ENCODE results near the gene CSGALNACT2.

Gene CSGALNACT2

DNA sequence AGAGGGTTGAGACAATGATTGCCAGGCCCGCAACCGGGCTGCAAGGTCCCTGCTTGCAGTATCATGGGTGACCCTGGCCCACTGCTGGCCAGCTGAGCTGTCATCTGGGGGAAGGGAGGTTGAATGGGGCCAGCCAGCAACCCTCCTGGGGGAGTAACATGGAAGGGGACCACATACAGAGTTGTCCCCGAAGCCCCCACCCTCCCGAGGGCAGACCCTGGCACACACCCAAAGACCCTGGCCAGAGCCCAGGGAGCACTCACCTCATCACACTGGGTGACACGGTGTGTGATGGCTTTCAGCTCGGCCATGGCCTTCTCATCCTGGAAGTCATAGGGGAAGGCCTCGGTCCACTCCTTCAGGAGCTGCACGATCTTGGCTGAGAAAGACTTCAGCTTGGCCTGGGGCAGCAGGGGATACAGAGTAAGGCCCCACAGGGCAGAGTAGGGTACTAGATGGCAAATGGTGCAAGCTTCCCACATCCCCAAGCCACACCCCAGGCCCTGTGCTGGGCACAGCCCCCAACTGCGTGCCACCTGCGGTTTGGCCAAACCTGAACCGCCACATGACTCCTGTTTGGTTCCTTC lies 63.4 kb downstream of the CSGALNACT2 start:
- no peaks in the 10 kb centered on the region for H3K9me3 Mint-ChIP-seq (ENCODE audit: low read depth)
- no peaks in the 10 kb centered on the region for H3K27me3 Mint-ChIP-seq
- H3K4me3 Mint-ChIP-seq, result peak overlapping the region; percentile 71
- peaks cover 7% of the 10 kb centered on the region for H3K4me1 Mint-ChIP-seq (ENCODE audit: low read depth)
- H3K36me3 Mint-ChIP-seq, result no peaks in the 10 kb centered on the region
- H3K27ac Mint-ChIP-seq, result no peak overlapping the region

DNA sequence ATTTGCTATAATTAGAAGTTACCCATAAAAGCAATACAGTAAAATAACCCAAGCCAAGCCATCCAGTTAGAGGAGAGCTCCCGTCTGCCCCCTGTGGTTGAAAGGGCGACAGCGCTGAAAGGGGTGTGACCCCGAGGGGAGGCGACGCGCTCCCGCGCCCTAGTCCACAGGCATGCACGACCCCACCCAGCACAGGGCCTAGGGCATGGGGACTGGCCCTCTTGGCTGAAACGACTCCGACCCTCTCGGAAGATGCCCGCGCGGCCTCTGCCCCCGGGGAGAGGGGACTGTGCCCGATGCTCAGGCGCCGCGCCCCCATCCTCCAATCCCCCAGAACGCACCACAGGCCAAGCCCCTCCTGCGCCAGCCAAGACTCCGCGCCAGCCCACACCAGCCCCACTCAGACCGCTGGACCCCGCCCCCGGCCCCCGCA lies 64.0 kb downstream of the CSGALNACT2 start:
- peak overlapping the region; percentile 71 for H3K4me3 Mint-ChIP-seq

DNA sequence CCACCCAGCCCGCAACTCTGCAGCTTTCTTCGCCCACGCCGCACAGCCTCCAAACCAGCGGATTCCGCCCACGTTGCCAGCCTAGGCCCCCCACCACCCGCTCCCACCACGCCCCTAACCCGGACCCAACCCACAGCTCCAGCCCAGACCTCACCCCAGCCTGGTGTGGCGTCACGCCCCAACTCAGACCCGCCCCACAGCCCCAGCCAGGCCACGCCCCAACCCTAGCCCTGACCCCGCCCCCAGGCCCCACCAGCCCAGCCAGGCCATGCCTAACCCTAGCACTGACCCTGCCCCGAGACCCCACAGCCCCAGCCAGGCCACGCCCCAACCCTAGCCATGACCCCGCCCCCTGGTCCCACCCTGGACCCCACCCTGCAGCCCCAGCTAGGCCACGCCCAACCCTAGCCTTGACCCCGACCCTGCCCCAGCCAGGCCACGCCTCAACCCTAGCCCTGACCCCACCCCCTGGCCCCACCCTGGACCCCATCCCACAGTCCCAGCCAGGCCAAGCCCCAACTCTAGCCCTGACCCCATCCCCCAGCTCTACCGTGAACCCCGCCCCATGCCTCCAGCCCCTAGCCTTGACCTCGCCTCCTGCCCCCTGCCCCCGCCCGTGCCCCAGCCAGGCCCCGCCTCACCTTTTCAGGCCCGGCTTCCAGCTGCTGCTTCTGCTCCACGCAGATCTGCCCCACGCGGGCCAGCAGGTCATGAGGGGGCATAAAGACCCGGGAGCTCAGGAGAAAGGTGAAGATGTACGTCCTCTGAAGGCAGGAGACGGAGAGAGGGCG lies 64.6 kb downstream of the CSGALNACT2 start:
- Mint-ChIP-seq H3K27ac (no peak overlapping the region), H3K4me3 (no peak overlapping the region), H3K36me3 (no peaks in the 10 kb centered on the region), H3K27me3 (no peaks in the 10 kb centered on the region), H3K9me3 (ENCODE audit: low read depth) (no peaks in the 10 kb centered on the region), H3K4me1 (ENCODE audit: low read depth) (peaks cover 7% of the 10 kb centered on the region)

More for the DNA sequence above, 64.0 kb downstream of the CSGALNACT2 start:
- Mint-ChIP-seq H3K36me3 (no peaks in the 10 kb centered on the region), H3K4me1 (ENCODE audit: low read depth) (peaks cover 7% of the 10 kb centered on the region), H3K27ac (no peak overlapping the region), H3K9me3 (ENCODE audit: low read depth) (no peaks in the 10 kb centered on the region), H3K27me3 (no peaks in the 10 kb centered on the region)

DNA sequence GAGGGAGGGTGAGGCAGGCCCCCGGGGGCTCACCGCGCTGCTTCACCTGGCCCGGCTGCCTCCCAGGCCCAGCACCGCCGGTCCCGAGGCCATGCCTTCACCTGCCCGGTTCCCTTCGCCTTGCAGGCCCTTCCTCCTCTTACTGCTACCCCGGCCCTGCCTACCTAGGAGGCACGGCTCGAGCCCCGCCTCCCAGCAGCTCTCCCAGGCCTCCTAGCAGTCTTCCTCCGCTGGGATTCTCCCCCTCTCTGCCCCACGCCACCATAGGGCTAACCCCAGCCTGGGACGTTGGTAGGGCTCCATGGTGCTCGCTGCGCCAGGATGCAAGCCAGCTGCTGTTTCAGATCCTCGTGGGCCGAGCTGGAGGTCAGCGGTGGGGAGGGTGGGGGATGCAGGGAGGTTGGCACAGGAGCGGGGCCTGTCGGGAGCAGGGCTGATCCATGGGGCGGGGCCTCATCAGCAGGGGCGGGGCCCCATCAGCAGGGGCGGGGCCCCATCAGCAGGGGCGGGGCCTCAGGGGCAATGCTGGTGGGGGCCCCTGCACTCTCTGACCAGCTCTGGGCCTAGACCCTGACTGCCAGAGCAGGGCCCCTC lies 65.3 kb downstream of the CSGALNACT2 start:
- H3K4me3 Mint-ChIP-seq, result no peak overlapping the region
- no peaks in the 10 kb centered on the region for H3K27me3 Mint-ChIP-seq
- no peaks in the 10 kb centered on the region for H3K9me3 Mint-ChIP-seq (ENCODE audit: low read depth)
- H3K27ac Mint-ChIP-seq, result no peak overlapping the region
- H3K4me1 Mint-ChIP-seq (ENCODE audit: low read depth), result peaks cover 7% of the 10 kb centered on the region
- no peaks in the 10 kb centered on the region for H3K36me3 Mint-ChIP-seq

DNA sequence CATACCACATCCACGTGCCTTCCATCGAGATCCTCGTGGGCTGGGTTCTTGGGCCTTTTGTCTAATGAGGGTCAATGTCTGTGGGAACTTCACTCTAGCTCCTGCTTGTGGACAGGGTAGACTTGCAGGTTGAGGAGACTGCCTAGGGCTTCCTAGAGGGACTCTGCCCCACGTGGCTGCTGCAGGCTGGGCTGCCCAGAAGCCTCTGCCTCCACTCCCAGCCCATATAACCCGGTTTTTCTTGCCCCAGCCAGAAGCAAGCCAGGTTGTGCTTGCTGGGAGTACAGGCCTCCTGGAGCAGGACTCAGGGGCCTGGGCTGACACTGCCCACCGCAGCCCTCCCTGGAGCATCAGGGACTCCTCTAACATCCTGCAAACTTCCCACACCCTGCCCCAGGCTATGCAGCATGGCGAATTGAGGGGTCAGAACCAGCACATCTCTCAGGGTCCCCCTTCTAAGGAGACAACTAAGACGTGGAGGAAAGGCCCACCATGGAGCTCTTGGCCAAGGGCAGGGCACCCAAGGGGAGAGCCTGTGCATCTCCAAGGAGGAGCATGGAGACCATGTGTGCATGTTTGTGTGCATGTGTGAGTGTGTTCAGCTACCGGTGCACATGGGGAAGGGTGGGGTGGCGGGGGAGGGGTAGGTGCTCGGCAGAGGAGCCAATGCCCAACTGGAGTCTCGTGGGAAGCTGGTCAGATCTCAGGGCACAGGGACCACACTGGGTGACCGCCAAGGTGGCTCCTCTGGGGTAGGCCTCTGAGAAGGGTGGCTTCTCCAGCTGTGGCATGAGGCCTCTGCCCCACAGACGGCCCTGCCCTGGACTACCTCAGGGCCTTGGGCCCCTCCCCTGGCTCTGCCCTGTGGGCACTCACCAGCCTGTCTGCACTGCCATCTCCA lies 66.0 kb downstream of the CSGALNACT2 start:
- Mint-ChIP-seq H3K4me3 (no peak overlapping the region), H3K27ac (no peak overlapping the region), H3K4me1 (ENCODE audit: low read depth) (peaks cover 7% of the 10 kb centered on the region), H3K27me3 (no peaks in the 10 kb centered on the region), H3K36me3 (no peaks in the 10 kb centered on the region), H3K9me3 (ENCODE audit: low read depth) (no peaks in the 10 kb centered on the region)

DNA sequence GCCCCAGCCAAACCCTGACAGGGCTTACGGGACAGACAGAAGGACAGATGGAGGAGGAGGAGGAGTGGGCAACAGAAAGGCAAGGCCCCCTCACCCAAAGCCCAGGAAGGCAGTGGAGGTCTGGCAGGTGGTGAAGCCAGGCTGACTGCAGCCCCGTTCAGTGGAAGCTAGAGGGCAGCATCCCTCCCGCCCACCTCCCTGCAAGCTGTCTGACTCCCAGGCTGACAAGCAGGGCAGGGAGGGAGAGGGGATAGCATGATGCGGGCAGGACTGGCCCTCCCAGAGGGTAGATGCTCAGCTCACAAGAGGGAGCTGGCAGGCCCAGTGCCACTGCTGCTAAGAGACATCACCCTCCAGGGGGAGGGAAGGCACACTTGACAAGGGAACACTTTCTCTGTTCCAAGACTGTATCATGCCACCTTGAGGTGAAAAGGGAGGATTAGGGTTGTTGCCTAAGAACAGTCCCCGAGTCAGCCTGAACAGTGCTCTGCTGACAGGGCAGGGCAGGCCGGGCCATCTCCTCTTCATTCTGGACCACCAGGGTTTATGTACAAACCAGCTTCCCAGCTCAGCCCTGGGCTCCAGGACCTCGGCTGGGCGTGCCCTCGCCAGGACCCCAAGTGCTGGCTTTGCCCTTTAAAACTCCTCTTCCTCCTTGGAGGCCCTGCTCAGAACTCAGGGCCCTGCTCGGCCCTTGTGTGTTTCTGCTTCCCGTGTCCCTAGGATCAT lies 66.9 kb downstream of the CSGALNACT2 start:
- no peaks in the 10 kb centered on the region for H3K9me3 Mint-ChIP-seq (ENCODE audit: low read depth)
- no peaks in the 10 kb centered on the region for H3K27me3 Mint-ChIP-seq
- H3K4me1 Mint-ChIP-seq (ENCODE audit: low read depth), result peaks cover 7% of the 10 kb centered on the region
- no peaks in the 10 kb centered on the region for H3K36me3 Mint-ChIP-seq
- H3K27ac Mint-ChIP-seq, result no peak overlapping the region
- H3K4me3 Mint-ChIP-seq, result no peak overlapping the region

DNA sequence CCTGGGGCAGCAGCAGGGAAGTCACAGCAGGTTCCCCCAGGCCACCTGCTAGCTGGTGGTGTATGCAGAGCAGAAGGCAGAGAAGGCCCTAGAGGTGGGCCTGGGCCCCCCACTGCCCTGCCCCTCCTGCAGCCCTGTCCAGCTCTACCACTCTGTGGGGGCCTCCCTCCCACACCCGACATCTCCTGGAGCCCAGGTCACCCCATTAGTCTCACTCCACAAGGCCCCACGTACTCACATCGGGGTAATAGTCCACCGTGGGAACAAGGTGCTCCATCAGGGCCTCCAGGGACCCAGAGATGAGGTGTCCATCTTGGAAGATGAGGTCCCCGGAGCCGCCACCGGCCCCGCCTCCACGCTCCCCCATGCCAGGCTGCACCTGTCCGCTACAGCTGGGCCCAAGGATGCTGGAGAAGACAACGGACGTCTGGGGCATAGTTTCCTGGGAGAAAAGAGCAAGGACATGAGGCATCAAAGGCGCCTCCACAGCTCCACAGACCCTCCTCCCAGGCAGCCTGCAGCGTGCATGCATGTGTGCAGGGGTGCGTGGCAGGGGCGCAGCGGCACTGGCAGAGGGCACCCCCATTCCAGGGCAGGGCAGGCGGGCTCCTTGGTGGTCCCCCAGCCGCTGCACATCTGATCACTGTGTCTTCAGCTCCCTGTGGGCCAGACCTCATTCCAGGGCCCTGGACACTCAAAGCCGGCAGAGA lies 67.6 kb downstream of the CSGALNACT2 start:
- H3K4me1 Mint-ChIP-seq (ENCODE audit: low read depth), result peaks cover 7% of the 10 kb centered on the region
- H3K27ac Mint-ChIP-seq, result no peak overlapping the region
- no peaks in the 10 kb centered on the region for H3K9me3 Mint-ChIP-seq (ENCODE audit: low read depth)
- H3K36me3 Mint-ChIP-seq, result no peaks in the 10 kb centered on the region
- H3K27me3 Mint-ChIP-seq, result no peaks in the 10 kb centered on the region
- no peak overlapping the region for H3K4me3 Mint-ChIP-seq

DNA sequence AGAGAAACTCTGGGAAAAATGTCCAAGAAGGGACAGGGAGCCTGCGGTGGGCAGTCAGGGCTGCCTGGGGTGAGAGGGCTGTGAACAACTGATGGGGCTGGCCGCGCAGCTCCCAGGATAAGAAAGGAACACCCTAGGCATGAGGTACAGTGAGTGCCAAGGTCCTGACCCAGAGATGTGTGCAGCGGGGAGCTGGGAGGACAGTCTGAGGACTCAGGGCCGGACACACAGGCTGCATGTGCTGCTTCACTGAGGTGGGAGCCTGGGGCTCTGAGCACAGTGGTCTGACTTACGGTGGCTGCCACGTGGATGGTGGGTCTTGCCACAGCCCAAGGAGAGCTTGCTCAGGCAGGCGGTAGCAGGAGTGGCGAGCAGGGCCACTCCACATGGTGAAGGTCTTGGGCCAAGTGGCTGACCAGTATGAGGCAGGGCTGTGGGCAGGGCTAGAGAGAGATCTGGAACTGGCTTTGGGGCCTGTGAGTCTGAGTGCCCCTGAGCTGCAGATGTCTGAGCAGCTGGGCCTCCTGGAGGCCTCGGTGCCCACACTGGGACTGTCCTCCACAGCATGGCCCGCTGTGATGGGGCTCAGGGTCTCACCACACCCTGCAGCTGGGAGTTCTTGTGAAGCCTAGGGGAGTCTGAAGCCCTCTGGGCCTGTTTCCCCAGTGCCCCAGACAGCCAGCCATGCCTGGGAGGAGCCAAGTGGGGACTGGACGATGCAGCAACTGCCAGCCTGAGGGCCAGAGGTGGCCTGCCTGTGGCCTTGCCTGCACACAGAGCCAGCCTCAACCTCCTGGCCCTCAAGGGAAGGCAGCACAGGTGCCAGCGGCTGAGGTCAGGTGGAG lies 68.4 kb downstream of the CSGALNACT2 start:
- Mint-ChIP-seq H3K36me3 (no peaks in the 10 kb centered on the region), H3K4me1 (ENCODE audit: low read depth) (peaks cover 5% of the 10 kb centered on the region), H3K27ac (no peak overlapping the region), H3K9me3 (ENCODE audit: low read depth) (no peaks in the 10 kb centered on the region), H3K27me3 (no peaks in the 10 kb centered on the region), H3K4me3 (no peak overlapping the region)

DNA sequence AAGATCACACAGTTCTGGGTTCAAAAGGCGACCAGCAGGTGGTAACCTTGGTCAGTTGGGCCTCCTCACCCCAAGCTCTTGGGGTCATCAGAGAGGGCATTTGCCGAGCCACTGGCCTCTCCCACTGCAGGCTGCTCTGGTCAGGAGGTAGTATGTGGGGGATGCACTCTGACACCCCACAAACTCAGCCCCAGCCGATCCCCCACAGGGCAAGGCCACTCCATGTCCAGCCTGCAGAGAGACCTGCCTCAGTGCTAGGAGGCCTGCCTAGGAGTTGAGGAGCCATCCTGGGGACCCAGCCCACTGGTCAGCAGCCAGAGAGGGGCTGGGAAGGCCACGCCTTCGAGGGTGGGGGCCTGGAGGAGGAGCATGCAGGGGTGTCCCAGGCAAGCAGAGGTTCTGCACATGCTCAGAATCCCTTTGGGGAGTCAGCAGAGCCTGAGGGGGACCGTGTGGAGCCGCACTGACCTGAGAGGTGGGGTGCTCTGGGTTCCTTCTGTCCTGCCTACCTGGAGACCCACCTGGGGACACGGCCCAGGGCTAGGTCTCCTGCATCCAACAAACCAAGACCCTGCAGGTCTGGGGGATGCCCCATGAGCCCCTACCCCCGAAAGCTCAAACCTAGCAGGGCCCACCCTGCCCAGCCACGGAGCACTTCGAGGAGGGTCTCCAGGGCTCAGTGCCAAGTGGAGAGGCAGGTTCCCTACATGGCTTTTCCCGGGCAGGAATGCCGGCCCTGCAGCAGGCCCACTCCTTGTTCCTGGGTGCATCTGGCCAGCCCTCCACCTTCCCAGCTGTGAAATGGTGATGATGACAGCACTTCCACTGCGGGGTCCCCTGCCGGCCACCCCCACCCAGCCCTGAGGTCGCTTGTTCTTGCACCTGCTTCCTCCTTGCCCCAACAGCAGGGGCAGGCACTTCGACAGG lies 70.2 kb downstream of the CSGALNACT2 start:
- no peaks in the 10 kb centered on the region for H3K9me3 Mint-ChIP-seq (ENCODE audit: low read depth)
- no peak overlapping the region for H3K4me3 Mint-ChIP-seq
- H3K4me1 Mint-ChIP-seq (ENCODE audit: low read depth), result peaks cover 2% of the 10 kb centered on the region
- H3K27me3 Mint-ChIP-seq, result no peaks in the 10 kb centered on the region
- H3K27ac Mint-ChIP-seq, result no peak overlapping the region
- H3K36me3 Mint-ChIP-seq, result no peaks in the 10 kb centered on the region

DNA sequence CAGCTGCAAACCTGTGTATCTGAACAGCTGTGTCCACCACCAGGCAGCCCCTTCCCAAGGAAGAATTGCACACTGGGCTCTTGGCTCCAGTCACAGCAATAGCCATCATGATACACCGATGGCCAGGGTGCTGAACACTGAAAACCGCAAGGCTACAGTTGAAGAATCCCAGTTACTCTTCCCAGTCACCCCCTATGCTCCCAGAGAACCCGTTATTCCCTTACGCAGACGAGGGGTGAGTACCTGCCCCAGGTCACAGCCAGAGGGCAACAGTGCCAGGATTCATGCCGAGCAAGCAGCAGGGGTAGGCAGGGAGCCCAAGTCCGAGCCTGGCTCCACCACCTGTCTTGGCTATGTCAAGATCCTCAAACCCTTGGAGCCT lies 70.8 kb downstream of the CSGALNACT2 start:
- Mint-ChIP-seq H3K27ac (no peak overlapping the region), H3K4me3 (no peak overlapping the region), H3K36me3 (no peaks in the 10 kb centered on the region), H3K4me1 (ENCODE audit: low read depth) (peaks cover 2% of the 10 kb centered on the region), H3K27me3 (no peaks in the 10 kb centered on the region), H3K9me3 (ENCODE audit: low read depth) (no peaks in the 10 kb centered on the region)

DNA sequence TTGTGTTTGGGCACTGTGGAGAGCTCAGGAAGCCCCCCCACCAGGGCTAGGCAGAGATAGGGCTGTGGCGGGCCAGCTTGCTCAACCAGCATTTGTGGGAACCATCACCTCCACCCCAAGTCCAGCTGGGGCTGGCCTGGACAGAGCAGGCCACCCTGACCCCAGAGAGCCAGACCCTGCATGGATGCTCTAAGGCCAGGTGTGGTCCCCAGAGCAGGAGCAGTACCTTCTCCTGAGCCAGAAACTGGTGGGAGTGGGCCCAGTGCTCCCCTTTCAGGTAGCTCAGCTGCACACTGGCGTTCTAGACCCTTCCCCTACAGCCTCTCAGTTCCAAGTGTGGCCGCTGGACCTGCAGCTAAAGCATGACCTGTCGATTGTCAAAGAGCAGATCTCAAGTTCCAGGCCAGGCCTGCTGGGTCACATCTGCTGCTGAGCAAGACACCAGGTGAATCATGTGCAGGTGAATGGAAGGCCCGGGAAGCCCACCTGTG lies 71.5 kb downstream of the CSGALNACT2 start:
- H3K27ac Mint-ChIP-seq, result no peak overlapping the region
- peaks cover 2% of the 10 kb centered on the region for H3K4me1 Mint-ChIP-seq (ENCODE audit: low read depth)
- H3K36me3 Mint-ChIP-seq, result no peaks in the 10 kb centered on the region
- no peaks in the 10 kb centered on the region for H3K27me3 Mint-ChIP-seq
- H3K9me3 Mint-ChIP-seq (ENCODE audit: low read depth), result no peaks in the 10 kb centered on the region
- no peak overlapping the region for H3K4me3 Mint-ChIP-seq

DNA sequence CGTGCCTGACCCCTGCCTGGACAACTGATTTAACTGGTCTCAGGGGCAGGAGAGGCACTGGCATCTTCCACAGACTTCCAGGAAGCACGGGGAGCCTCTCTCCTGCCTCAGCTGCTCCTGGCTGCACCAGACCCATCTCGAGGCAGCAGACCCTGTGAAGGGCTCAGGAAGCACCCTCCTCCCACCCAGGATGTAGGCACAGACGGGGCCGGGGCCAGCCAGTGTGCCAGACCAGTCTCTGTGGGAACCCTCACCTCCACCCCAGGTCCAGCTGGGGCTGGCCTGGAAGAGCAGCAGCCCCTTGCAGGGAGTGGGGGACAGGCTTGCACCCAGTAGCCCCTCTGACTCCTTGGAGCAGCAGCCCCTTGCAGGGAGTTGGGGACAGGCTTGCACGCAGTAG lies 72.3 kb downstream of the CSGALNACT2 start:
- Mint-ChIP-seq H3K27ac (no peak overlapping the region), H3K4me1 (ENCODE audit: low read depth) (no peaks in the 10 kb centered on the region), H3K27me3 (no peaks in the 10 kb centered on the region), H3K4me3 (no peak overlapping the region), H3K9me3 (ENCODE audit: low read depth) (no peaks in the 10 kb centered on the region), H3K36me3 (no peaks in the 10 kb centered on the region)

Data from activated naive CD8-positive, alpha-beta T cell (primary cell).